ENCODE results near the gene OCEL1. TPM values are rescaled to one million over a fixed set of nuclear protein-coding genes. Genes with fewer than 3 reads are reported as not detected.

Gene OCEL1
- 10 to 100 TPM; 27.4 to 27.8 TPM for total RNA-seq

- DNase-seq (peak; percentile 99 to 100 (median 99)), ATAC-seq (peak; percentile 95)
- peaks cover 24% of the 10 kb centered on the region for H3K4me1 ChIP-seq
- 0% methylated on average over 13 to 83 of the region's 90 CpGs for WGBS, 2 donors
- TF ChIP-seq CTCF (IDR thresholded peaks at IDR 0.05) = no peak
- TF ChIP-seq POLR2A (IDR thresholded peaks at IDR 0.05) = peak; percentile 82 to 88 (median 84)
- H3K27me3 ChIP-seq = no peaks in the 10 kb centered on the region
- no peaks in the 10 kb centered on the region for H3K36me3 ChIP-seq (replicated peaks in 1 of 2; ENCODE audit: insufficient read depth in 1 of 2, low read depth in 2 of 2)
- peak within 1 kb of the TSS; percentile 32 to 38 for H3K4me3 ChIP-seq
- H3K9me3 ChIP-seq = no peaks in the 10 kb centered on the region
- peak within 1 kb of the TSS; percentile 72 to 97 (median 89) for H3K27ac ChIP-seq
- intact Hi-C loops (cut with DNase I) = no loop called here
These were observed at the start of gene OCEL1 for GRCh38 chr19:17226002-17226933. Gene OCEL1 (plus strand): TSS chr19:17226226. CDS start chr19:17226248, 22 bp downstream.

- Histone ChIP-seq H3K4me1 (no peaks in the 10 kb centered on the region), H3K27me3 (no peaks in the 10 kb centered on the region), H3K9me3 (no peaks in the 10 kb centered on the region), H3K4me3 (no peak overlapping the region), H3K27ac (no peak overlapping the region), H3K36me3 (replicated peaks in 1 of 2; ENCODE audit: insufficient read depth in 1 of 2, low read depth in 2 of 2) (peaks cover 0 to 5% of the 10 kb centered on the region in 2 donors)
- intact Hi-C loops (cut with DNase I) = no loop called here
- DNase-seq = no peak
- no peak for ATAC-seq
- TF ChIP-seq POLR2A (IDR thresholded peaks at IDR 0.05) = no peak
- no peak for TF ChIP-seq CTCF (IDR thresholded peaks at IDR 0.05)
- 91 to 92% methylated on average over 10 of the region's 10 CpGs for WGBS, 2 donors
These were observed 47.7 kb upstream of the OCEL1 start for GRCh38 chr19:17178291-17178690.

GRCh38 chr19:17180997-17181702, 44.9 kb upstream of the OCEL1 start:
- intact Hi-C loops (cut with DNase I) = no loop called here
- WGBS, 2 donors = 80 to 82% methylated on average over 17 to 22 of the region's 22 CpGs
- Histone ChIP-seq H3K27me3 (no peaks in the 10 kb centered on the region), H3K4me3 (no peak overlapping the region), H3K4me1 (no peaks in the 10 kb centered on the region), H3K9me3 (no peaks in the 10 kb centered on the region), H3K36me3 (replicated peaks in 1 of 2; ENCODE audit: insufficient read depth in 1 of 2, low read depth in 2 of 2) (peaks cover 0 to 4% of the 10 kb centered on the region in 2 donors), H3K27ac (no peak overlapping the region)
- ATAC-seq = no peak
- no peak for TF ChIP-seq POLR2A (IDR thresholded peaks at IDR 0.05)
- TF ChIP-seq CTCF (IDR thresholded peaks at IDR 0.05) = no peak
- no peak for DNase-seq

DNA sequence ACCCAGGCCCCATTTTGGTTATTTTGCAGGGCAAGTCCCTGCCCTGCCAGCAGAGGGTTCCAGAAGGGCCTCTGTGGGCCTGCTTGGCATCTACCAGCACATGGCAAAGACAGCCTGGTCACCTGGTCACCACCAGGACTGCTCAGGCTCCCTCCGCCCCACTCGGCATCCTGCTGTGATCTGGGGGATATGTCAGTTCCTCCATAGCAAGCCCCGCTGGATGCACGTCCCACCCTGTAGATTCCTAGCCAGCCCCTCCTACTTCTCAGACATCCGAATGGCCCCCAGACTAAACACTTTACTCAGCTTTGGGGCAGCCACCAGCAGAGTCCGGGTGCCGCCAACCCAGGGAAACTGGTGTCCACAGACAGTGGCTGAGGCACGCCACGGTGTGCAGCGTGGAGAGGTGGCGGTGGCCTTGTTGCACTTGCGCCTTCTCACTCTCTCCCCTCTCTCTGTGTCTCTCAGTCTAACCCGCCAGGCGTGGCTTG, 42.7 kb upstream of the OCEL1 start:
- 64 to 100% methylated on average over 6 to 14 of the region's 14 CpGs for WGBS, 2 donors
- no peaks in the 10 kb centered on the region for H3K4me1 ChIP-seq

More for the DNA sequence above, 42.7 kb upstream of the OCEL1 start:
- Histone ChIP-seq H3K27ac (no peak overlapping the region), H3K4me3 (no peak overlapping the region), H3K36me3 (replicated peaks in 1 of 2; ENCODE audit: insufficient read depth in 1 of 2, low read depth in 2 of 2) (peaks cover 0 to 7% of the 10 kb centered on the region in 2 donors), H3K9me3 (no peaks in the 10 kb centered on the region), H3K27me3 (no peaks in the 10 kb centered on the region)
- intact Hi-C loops (cut with DNase I) = no loop called here
- no peak for DNase-seq
- TF ChIP-seq CTCF (IDR thresholded peaks at IDR 0.05) = no peak
- TF ChIP-seq POLR2A (IDR thresholded peaks at IDR 0.05) = no peak
- no peak for ATAC-seq
